H9 (cell line): ENCODE measurements around the gene TENT5C. TPM values are rescaled to one million over a fixed set of nuclear protein-coding genes. Genes with fewer than 3 reads are reported as not detected.

ENCODE experiments used
- DNase-seq: peaks from one replicate; pipeline ENCODE4 v3.0.0-alpha.2; 2017
- H2AFZ ChIP-seq: one replicate; pipeline ENCODE4 v1.6.1; 2013; ENCODE audit warnings: mild to moderate bottlenecking, low read length, control low read depth, moderate library complexity
- H2AK5ac ChIP-seq: 2 replicates; pipeline ENCODE4 v1.6.1; 2013; ENCODE audit warnings: low read length, control low read depth, mixed read lengths; ENCODE audit not compliant: insufficient read length
- H2BK120ac ChIP-seq: one replicate; pipeline ENCODE4 v1.6.1; 2013; ENCODE audit warnings: low read depth, mild to moderate bottlenecking, low read length, control low read depth, inconsistent platforms; ENCODE audit not compliant: poor library complexity, severe bottlenecking
- H2BK12ac ChIP-seq: 2 replicates; pipeline ENCODE4 v1.6.1; 2013; ENCODE audit warnings: low read length, control low read depth, mixed read lengths, low read depth; ENCODE audit not compliant: insufficient read length
- H2BK15ac ChIP-seq: 2 replicates; pipeline ENCODE4 v1.6.1; 2013; ENCODE audit warnings: low read depth, low read length, control low read depth
- H2BK20ac ChIP-seq: one replicate; pipeline ENCODE4 v1.6.1; 2013; ENCODE audit warnings: low read depth, mild to moderate bottlenecking, low read length, control low read depth, inconsistent platforms; ENCODE audit not compliant: poor library complexity, severe bottlenecking
- H2BK5ac ChIP-seq: 2 replicates; pipeline ENCODE4 v1.6.1; 2013; ENCODE audit warnings: low read length, control low read depth, mixed read lengths; ENCODE audit not compliant: insufficient read length
- H3K14ac ChIP-seq: 2 replicates; pipeline ENCODE4 v1.6.1; 2013; ENCODE audit warnings: low read length, control low read depth; ENCODE audit not compliant: insufficient read depth
- H3K18ac ChIP-seq: 2 replicates; pipeline ENCODE4 v1.6.1; 2013; ENCODE audit warnings: low read depth, mild to moderate bottlenecking, mixed read lengths, low read length, control low read depth; ENCODE audit not compliant: insufficient read length
- H3K23ac ChIP-seq: 2 replicates; pipeline ENCODE4 v1.6.1; 2013; ENCODE audit warnings: low read length, control low read depth, mixed read lengths, low read depth; ENCODE audit not compliant: insufficient read length
- H3K23me2 ChIP-seq: 2 replicates; pipeline ENCODE4 v1.6.1; 2013; ENCODE audit warnings: low read depth, mild to moderate bottlenecking, mixed read lengths, low read length, control low read depth; ENCODE audit not compliant: insufficient read length, poor library complexity, severe bottlenecking
- H3K27ac ChIP-seq: 2 replicates; pipeline ENCODE4 v1.5.1; 2013; ENCODE audit warnings: low read length, control low read depth, mixed read lengths, low read depth; ENCODE audit not compliant: insufficient read length
- H3K27me3 ChIP-seq: 2 replicates; pipeline ENCODE4 v1.6.1; 2013; ENCODE audit warnings: low read length, control low read depth, inconsistent platforms; ENCODE audit not compliant: insufficient read depth
- H3K4ac ChIP-seq: 2 replicates; pipeline ENCODE4 v1.6.1; 2013; ENCODE audit warnings: low read depth, mild to moderate bottlenecking, control low read depth, inconsistent platforms, low read length, moderate library complexity
- H3K4me1 ChIP-seq: 2 replicates; pipeline ENCODE4 v1.6.1; 2013; ENCODE audit warnings: low read length, control low read depth, inconsistent platforms; ENCODE audit not compliant: insufficient read depth
- H3K4me2 ChIP-seq: 2 replicates; pipeline ENCODE4 v1.6.1; 2013; ENCODE audit warnings: low read length, control low read depth, mixed read lengths; ENCODE audit not compliant: insufficient read length, insufficient read depth
- H3K56ac ChIP-seq: 2 replicates; pipeline ENCODE4 v1.6.1; 2013; ENCODE audit warnings: low read depth, mild to moderate bottlenecking, mixed read lengths, low read length, control low read depth; ENCODE audit not compliant: insufficient read length
- H3K79me1 ChIP-seq: 2 replicates; pipeline ENCODE4 v1.6.1; 2013; ENCODE audit warnings: low read depth, mild to moderate bottlenecking, moderate library complexity, low read length, control low read depth, inconsistent platforms; ENCODE audit not compliant: insufficient read depth, poor library complexity, severe bottlenecking
- H3K79me2 ChIP-seq: 2 replicates; pipeline ENCODE4 v1.6.1; 2013; ENCODE audit warnings: low read length, control low read depth, inconsistent platforms; ENCODE audit not compliant: insufficient read depth
- H3K9ac ChIP-seq: 2 replicates; pipeline ENCODE4 v1.6.1; 2013; ENCODE audit warnings: low read length, control low read depth, mixed read lengths; ENCODE audit not compliant: insufficient read length; ENCODE audit errors: extremely low read depth
- H3K9me3 ChIP-seq: one replicate; pipeline ENCODE4 v1.6.1; 2013; ENCODE audit warnings: low read depth, low read length, inconsistent platforms; ENCODE audit not compliant: control insufficient read depth
- H3T11ph ChIP-seq: one replicate; pipeline ENCODE4 v1.6.1; 2013; ENCODE audit warnings: mild to moderate bottlenecking, low read length, control low read depth, inconsistent platforms
- H4K20me1 ChIP-seq: one replicate; pipeline ENCODE4 v1.6.1; 2013; ENCODE audit not compliant: control insufficient read depth, insufficient read length, insufficient read depth
- H4K5ac ChIP-seq: 2 replicates; pipeline ENCODE4 v1.6.1; 2013; ENCODE audit warnings: low read depth, mild to moderate bottlenecking, mixed read lengths, low read length, control low read depth; ENCODE audit not compliant: insufficient read length
- H4K8ac ChIP-seq: replicated peaks from 2 replicates; pipeline ENCODE4 v1.6.1; 2013; ENCODE audit warnings: low read length, control low read depth, mixed read lengths, low read depth; ENCODE audit not compliant: insufficient read length
- H4K91ac ChIP-seq: 2 replicates; pipeline ENCODE4 v1.6.1; 2013; ENCODE audit warnings: low read depth, mild to moderate bottlenecking, moderate library complexity, mixed read lengths, low read length, control low read depth; ENCODE audit not compliant: insufficient read length
- H3K27ac Mint-ChIP-seq, 3 experiments: 2 replicates in 2 of 3; 3 replicates in 1 of 3; pipeline ENCODE4 v1.8.0; 2020 to 2021; ENCODE audit warnings: mixed read lengths in 3 of 3, mild to moderate bottlenecking in 1 of 3, moderate library complexity in 1 of 3
- H3K27me3 Mint-ChIP-seq: 2 replicates; pipeline ENCODE4 v1.8.0; 2021; ENCODE audit warnings: low read depth, mild to moderate bottlenecking, moderate library complexity, mixed read lengths
- H3K36me3 Mint-ChIP-seq, 3 experiments: 2 replicates in 2 of 3; 3 replicates in 1 of 3; pipeline ENCODE4 v1.8.0; 2020 to 2021; ENCODE audit warnings: low read depth in 3 of 3, mixed read lengths in 3 of 3; ENCODE audit not compliant: insufficient read depth in 1 of 3
- H3K4me1 Mint-ChIP-seq, 2 experiments: 2 replicates each; pipeline ENCODE4 v1.8.0; 2020; ENCODE audit warnings: mixed read lengths in 2 of 2
- H3K4me3 Mint-ChIP-seq, 2 experiments: 2 replicates in 1 of 2; 3 replicates in 1 of 2; pipeline ENCODE4 v1.8.0; 2020 to 2021; ENCODE audit warnings: mild to moderate bottlenecking in 2 of 2, mixed read lengths in 2 of 2, moderate library complexity in 1 of 2
- H3K9me3 Mint-ChIP-seq, 2 experiments: 2 replicates in 1 of 2; 3 replicates in 1 of 2; pipeline ENCODE4 v1.8.0; 2020; ENCODE audit warnings: mild to moderate bottlenecking in 2 of 2, mixed read lengths in 2 of 2, moderate library complexity in 1 of 2
- WGBS: extraction: QIAGEN DNeasy Blood & Tissue Kit; methylation state at CpG from one replicate; pipeline ENCODE4 v1.1.7; 2013; ENCODE audit warnings: missing lambda C conversion rate, low lambda C conversion rate, mixed read lengths; ENCODE audit not compliant: insufficient read length; ENCODE audit errors: extremely low coverage; 5-methylcytosine and 5-hydroxymethylcytosine counted together
- total RNA-seq: library from RNA; stranded (reverse); gene quantifications from 2 replicates; pipeline ENCODE4 v1.2.1, GENCODE V29; 2021
- TF ChIP-seq, protein P1 (sequence below): fragments of 200-600 bp; sonication (generic); conservative IDR thresholded peaks from 3 replicates; pipeline ENCODE4 v1.8.0; 2021; ENCODE audit warnings: antibody characterized with exemption, mild to moderate bottlenecking

TENT5C gene
- total RNA-seq, 1 experiment from 2014 or later: 0.37 TPM

DNA sequence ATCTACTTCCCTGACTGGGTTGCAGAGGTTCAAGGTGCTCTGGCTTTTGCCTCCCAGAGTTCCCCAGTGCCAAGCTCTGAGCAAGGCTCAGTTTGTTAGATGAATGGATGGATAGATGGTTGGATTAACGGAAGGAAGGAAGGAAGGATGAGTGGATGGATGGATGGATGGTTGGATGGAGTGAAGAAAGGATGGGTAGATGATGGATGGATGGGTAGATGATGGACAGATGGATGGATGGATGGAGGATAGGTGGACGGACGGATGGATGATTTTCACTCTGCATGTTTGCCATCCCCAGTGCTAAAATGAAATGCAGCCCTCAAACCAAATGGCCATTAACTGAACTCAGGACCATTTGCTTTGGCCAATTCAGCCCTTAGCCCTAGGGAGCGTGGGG lies 27.4 kb upstream of the TENT5C start:
- no peak overlapping the region for H4K5ac ChIP-seq
- no peak overlapping the region for H3K4ac ChIP-seq
- no peaks in the 10 kb centered on the region for H3K27me3 ChIP-seq
- H3K36me3 Mint-ChIP-seq: no peaks in the 10 kb centered on the region; a peak in 1 of 7 replicates
- H3T11ph ChIP-seq: no peak overlapping the region
- no peak overlapping the region for H2BK5ac ChIP-seq
- no peaks in the 10 kb centered on the region for H3K79me2 ChIP-seq
- no peak overlapping the region for H3K14ac ChIP-seq
- H3K27ac ChIP-seq: no peak overlapping the region
- H3K4me1 Mint-ChIP-seq: peaks cover 9 to 13% of the 10 kb centered on the region in 2 experiments
- no peak overlapping the region for H2BK15ac ChIP-seq
- no peak overlapping the region for H2BK12ac ChIP-seq
- TF ChIP-seq, protein P1, sequence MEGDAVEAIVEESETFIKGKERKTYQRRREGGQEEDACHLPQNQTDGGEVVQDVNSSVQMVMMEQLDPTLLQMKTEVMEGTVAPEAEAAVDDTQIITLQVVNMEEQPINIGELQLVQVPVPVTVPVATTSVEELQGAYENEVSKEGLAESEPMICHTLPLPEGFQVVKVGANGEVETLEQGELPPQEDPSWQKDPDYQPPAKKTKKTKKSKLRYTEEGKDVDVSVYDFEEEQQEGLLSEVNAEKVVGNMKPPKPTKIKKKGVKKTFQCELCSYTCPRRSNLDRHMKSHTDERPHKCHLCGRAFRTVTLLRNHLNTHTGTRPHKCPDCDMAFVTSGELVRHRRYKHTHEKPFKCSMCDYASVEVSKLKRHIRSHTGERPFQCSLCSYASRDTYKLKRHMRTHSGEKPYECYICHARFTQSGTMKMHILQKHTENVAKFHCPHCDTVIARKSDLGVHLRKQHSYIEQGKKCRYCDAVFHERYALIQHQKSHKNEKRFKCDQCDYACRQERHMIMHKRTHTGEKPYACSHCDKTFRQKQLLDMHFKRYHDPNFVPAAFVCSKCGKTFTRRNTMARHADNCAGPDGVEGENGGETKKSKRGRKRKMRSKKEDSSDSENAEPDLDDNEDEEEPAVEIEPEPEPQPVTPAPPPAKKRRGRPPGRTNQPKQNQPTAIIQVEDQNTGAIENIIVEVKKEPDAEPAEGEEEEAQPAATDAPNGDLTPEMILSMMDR: no peak
- H2AFZ ChIP-seq: no peak overlapping the region
- no peak overlapping the region for H3K18ac ChIP-seq
- H3K23me2 ChIP-seq: no peaks in the 10 kb centered on the region
- WGBS: 100% methylated on average over 1 of the region's 4 CpGs
- no peaks in the 10 kb centered on the region for H3K9me3 ChIP-seq
- H2AK5ac ChIP-seq: no peak overlapping the region
- H3K9me3 Mint-ChIP-seq: no peaks in the 10 kb centered on the region
- no peak overlapping the region for H3K4me2 ChIP-seq
- no peak overlapping the region for H2BK20ac ChIP-seq
- no peak overlapping the region for H4K8ac ChIP-seq
- H3K9ac ChIP-seq: no peak overlapping the region
- DNase-seq: no peak
- H3K79me1 ChIP-seq: no peaks in the 10 kb centered on the region
- H3K4me1 ChIP-seq: no peaks in the 10 kb centered on the region; the same call in 1 of the 2 replicates
- H4K20me1 ChIP-seq: no peaks in the 10 kb centered on the region
- no peak overlapping the region for H2BK120ac ChIP-seq
- no peak overlapping the region for H3K23ac ChIP-seq
- H3K56ac ChIP-seq: no peak overlapping the region
- no peak overlapping the region for H4K91ac ChIP-seq
- H3K27me3 Mint-ChIP-seq: no peaks in the 10 kb centered on the region; the same call in 1 of the 2 replicates
- no peak overlapping the region for H3K4me3 Mint-ChIP-seq
- H3K27ac Mint-ChIP-seq: no peak overlapping the region
